WERI-Rb-1 (cell line): ENCODE data around the gene DACT1.

ENCODE experiments used
- DNase-seq: peaks from one replicate; pipeline ENCODE4 v3.0.0-alpha.2; 2020
- H3K27ac ChIP-seq: fragments of 250-450 bp; sonication (Bioruptor Pico); 2 replicates; pipeline ENCODE4 v1.5.1; 2020; ENCODE audit warnings: mild to moderate bottlenecking, moderate library complexity
- H3K27me3 ChIP-seq: fragments of 250-450 bp; sonication (Bioruptor Pico); 2 replicates; pipeline ENCODE4 v1.5.1; 2021; ENCODE audit warnings: mild to moderate bottlenecking, low read depth, moderate library complexity; ENCODE audit not compliant: insufficient read depth, severe bottlenecking
- H3K36me3 ChIP-seq: fragments of 250-450 bp; sonication (Bioruptor Pico); 2 replicates; pipeline ENCODE4 v1.5.1; 2020; ENCODE audit warnings: mild to moderate bottlenecking, moderate library complexity
- H3K4me3 ChIP-seq: 2 replicates; pipeline ENCODE4 v1.5.1; 2011; ENCODE audit warnings: low read depth, mild to moderate bottlenecking, control low read depth, low read length
- H3K9me3 ChIP-seq: fragments of 250-450 bp; sonication (Bioruptor Pico); 2 replicates; pipeline ENCODE4 v1.5.1; 2021; ENCODE audit warnings: mild to moderate bottlenecking, moderate library complexity; ENCODE audit not compliant: severe bottlenecking
- CTCF ChIP-seq: IDR thresholded peaks from 2 replicates; pipeline ENCODE4 v1.5.1; 2011; ENCODE audit warnings: low read depth, mild to moderate bottlenecking, control low read depth, inconsistent platforms, low read length

DACT1 gene

GRCh38 chr14:58634406-58635090 is 3.2 kb upstream of the DACT1 start:
- no peak for TF ChIP-seq CTCF
- no peak for DNase-seq
- Histone ChIP-seq H3K27ac (no peak overlapping the region), H3K9me3 (no peaks in the 10 kb centered on the region), H3K4me3 (no peak overlapping the region), H3K27me3 (no peaks in the 10 kb centered on the region), H3K36me3 (no peaks in the 10 kb centered on the region)

GRCh38 chr14:58635091-58635830 is 2.5 kb upstream of the DACT1 start:
- Histone ChIP-seq H3K9me3 (no peaks in the 10 kb centered on the region), H3K27me3 (no peaks in the 10 kb centered on the region), H3K27ac (no peak overlapping the region), H3K4me3 (no peak overlapping the region), H3K36me3 (no peaks in the 10 kb centered on the region)
- DNase-seq: no peak
- TF ChIP-seq CTCF: no peak

DNA sequence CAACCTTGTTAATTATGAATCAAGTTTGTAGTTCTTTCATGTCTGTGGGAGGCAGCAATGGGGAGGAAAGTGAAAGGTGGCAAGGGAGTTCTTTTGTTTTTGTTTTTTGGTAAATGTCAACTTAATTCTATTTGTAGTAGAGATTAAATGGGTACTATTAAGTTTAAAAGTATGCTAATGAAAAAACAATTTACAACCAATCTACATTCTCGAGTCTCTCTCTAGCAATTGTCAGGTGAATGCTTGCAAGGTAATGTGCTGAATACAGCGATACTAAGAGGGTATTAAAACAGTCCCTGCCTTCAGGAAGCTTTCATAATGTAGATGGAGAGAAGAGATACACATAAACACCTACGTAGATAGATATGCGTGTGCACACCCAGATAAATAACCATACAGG is 1.6 kb upstream of the DACT1 start:
- TF ChIP-seq CTCF: no peak
- no peak for DNase-seq
- H3K9me3 ChIP-seq: no peaks in the 10 kb centered on the region
- no peaks in the 10 kb centered on the region for H3K27me3 ChIP-seq
- no peaks in the 10 kb centered on the region for H3K36me3 ChIP-seq
- no peak overlapping the region for H3K4me3 ChIP-seq
- H3K27ac ChIP-seq: no peak overlapping the region

DNA sequence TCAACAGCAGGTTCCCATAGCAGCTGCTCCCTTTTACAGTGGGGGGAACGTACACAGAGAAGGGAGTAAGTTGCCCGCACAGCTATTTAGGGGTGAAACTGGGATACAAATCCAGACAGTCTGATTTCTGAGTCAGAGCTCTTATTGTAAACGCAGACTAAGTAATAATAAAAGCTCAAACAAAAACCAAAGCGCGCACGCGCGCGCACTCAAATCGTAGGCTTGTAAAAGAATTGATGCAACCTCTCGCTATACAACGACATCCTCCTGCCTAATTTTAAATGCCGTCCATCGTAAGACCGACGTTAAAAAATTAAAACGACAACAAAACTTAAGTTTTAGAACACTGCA is 747 bp upstream of the DACT1 start:
- Histone ChIP-seq H3K27ac (no peak overlapping the region), H3K9me3 (no peaks in the 10 kb centered on the region), H3K4me3 (no peak overlapping the region; the same call in 1 of the 2 replicates), H3K36me3 (no peaks in the 10 kb centered on the region), H3K27me3 (no peaks in the 10 kb centered on the region)
- no peak for TF ChIP-seq CTCF
- no peak for DNase-seq

GRCh38 chr14:58638231-58639197 is 752 bp downstream of the DACT1 start:
- Histone ChIP-seq H3K27me3 (no peaks in the 10 kb centered on the region), H3K9me3 (no peaks in the 10 kb centered on the region), H3K36me3 (no peaks in the 10 kb centered on the region), H3K4me3 (peak overlapping the region; percentile 49), H3K27ac (no peak overlapping the region)
- no peak for TF ChIP-seq CTCF
- DNase-seq: peak; percentile 29
